NCI-H2081 (cell line): ENCODE measurements around the gene CST9.
"Not testable (repeated sequence)": the region's sequence is repeated elsewhere in the genome, so short reads cannot be mapped to it uniquely, and the experiment has no call there.

Experiments
- DNase-seq, 2 experiments: peaks; one replicate each; lab custom pipeline; 2025; lab: John Stamatoyannopoulos, UW

Gene CST9

GRCh38 chr20:23587631-23588030 lies 18.1 kb downstream of the CST9 start:
- DNase-seq, result no peak

- DNase-seq, result no peak
Measured at GRCh38 chr20:23586735-23587525, 18.8 kb downstream of the CST9 start.

GRCh38 chr20:23585808-23586734 lies 19.6 kb downstream of the CST9 start:
- no peak for DNase-seq

- DNase-seq, result no peak
Measured at GRCh38 chr20:23585449-23585807, 20.3 kb downstream of the CST9 start.

- DNase-seq, result no peak
Measured at GRCh38 chr20:23584434-23585199, 21.1 kb downstream of the CST9 start.

- DNase-seq, result no peak
Measured at GRCh38 chr20:23583526-23583925, 22.2 kb downstream of the CST9 start.

GRCh38 chr20:23582293-23582692 lies 23.4 kb downstream of the CST9 start:
- no peak for DNase-seq

- not testable (repeated sequence) for DNase-seq
Measured at GRCh38 chr20:23581833-23582232, 23.9 kb downstream of the CST9 start.

GRCh38 chr20:23574977-23575376 lies 30.7 kb downstream of the CST9 start:
- no peak for DNase-seq

- no peak for DNase-seq
Measured at GRCh38 chr20:23570178-23570760, 35.4 kb downstream of the CST9 start.

GRCh38 chr20:23569570-23569969 lies 36.1 kb downstream of the CST9 start:
- DNase-seq, result no peak

- no peak for DNase-seq
Measured at GRCh38 chr20:23568971-23569330, 36.8 kb downstream of the CST9 start.

GRCh38 chr20:23568320-23568970 lies 37.3 kb downstream of the CST9 start, which contains the start of gene CST9L:
Gene CST9L (minus strand): TSS chr20:23568484. CDS start chr20:23568450, 34 bp downstream.
- DNase-seq, result no peak

- no peak for DNase-seq
Measured at GRCh38 chr20:23566199-23566932, 39.4 kb downstream of the CST9 start.

GRCh38 chr20:23565503-23566045 lies 40.1 kb downstream of the CST9 start:
- no peak for DNase-seq

GRCh38 chr20:23564927-23565326 lies 40.8 kb downstream of the CST9 start:
- DNase-seq, result no peak

- no peak for DNase-seq
Measured at GRCh38 chr20:23562721-23563342, 42.9 kb downstream of the CST9 start.

GRCh38 chr20:23554401-23554800 lies 51.3 kb downstream of the CST9 start:
- DNase-seq, result no peak
